Stimulated activated CD4-positive, alpha-beta T cell treated with anti-CD3 and anti-CD28 coated beads, Interleukin-1b, Interleukin-23, amount 100 ng/mL, for 24 hours (primary cell): ENCODE results near the gene TGFB1.

Source experiments
- DNase-seq, 4 experiments: peaks; one replicate each; pipeline ENCODE4 v3.0.0-alpha.2; 2020; ENCODE audit warnings: low read depth in 4 of 4, low spot score in 1 of 4

TGFB1 gene

DNA sequence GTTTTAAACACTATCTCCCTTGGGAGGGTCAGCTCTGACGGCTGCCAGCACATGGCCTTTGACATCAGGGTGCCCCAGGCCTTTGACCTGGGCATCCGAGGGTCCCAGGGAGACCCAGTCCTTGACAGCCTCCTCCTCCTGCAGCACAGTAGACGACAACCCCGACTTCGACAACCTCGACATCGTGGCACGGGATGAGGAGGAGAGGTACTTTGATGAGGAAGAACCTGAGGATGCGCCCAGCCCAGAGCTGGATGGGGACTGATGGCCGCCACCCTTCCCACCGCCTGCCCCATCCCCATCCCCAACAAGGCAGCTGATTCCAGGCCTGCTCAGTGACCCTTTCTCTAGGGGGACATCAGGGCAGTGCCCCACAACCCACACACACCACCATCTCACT, 31.3 kb downstream of the TGFB1 start:
- no peak for DNase-seq

- DNase-seq: no peak
Measured at GRCh38 chr19:41321600-41322270, 32.0 kb downstream of the TGFB1 start.

GRCh38 chr19:41321204-41321599, 32.5 kb downstream of the TGFB1 start:
- DNase-seq: no peak

DNA sequence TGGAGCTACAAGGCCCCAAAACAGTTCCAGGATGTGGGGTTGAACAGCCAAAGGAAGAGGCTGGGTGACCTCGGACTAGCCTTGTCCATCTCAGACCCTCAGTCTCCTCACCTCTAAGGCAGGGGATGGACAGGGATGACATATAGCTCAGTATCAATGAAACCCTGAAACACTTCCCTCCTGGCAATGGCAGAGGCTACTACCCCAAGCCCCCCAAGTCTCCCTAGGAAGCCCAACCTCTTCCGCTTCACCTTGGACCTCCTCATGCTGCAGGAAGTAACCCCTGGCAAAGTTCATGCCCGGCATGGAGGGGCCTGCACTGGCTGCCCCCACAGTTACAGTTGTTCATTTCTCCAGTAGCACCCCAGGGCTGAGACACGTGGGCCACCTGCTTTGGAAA, 33.2 kb downstream of the TGFB1 start:
- no peak for DNase-seq

- DNase-seq: no peak
Measured at GRCh38 chr19:41320185-41320518, 33.6 kb downstream of the TGFB1 start.

DNA sequence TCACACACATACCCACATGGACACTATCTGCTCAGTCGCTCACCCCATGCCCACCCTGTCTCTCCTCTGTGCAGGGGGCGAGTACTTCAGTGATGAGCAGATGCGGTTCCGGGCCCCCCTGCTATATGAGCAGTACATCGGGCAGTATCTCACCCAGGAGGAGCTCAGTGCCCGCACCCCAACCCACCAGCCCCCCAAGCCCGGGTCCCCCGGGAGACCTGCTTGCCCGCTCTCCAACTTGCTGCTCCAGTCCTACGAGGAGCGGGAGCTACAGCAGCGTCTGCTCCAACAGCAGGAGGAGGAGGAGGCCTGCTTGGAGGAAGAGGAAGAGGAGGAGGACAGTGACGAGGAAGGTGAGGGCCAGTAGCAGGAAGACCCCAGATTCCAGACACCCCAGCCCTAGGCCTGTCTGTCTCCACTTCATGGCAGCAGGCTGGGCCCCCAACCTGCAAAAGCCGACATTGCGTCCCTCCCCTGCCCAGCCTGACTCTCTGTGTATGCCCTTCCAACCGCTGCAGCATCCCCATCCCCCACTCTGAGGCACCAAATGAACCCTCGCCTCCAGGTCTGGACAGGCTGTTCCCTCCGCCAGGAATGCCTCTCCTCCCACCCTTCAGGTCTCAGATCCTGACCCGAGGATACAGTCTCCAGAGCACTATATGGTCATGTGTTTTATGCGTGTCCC, 34.1 kb downstream of the TGFB1 start:
- no peak for DNase-seq

DNA sequence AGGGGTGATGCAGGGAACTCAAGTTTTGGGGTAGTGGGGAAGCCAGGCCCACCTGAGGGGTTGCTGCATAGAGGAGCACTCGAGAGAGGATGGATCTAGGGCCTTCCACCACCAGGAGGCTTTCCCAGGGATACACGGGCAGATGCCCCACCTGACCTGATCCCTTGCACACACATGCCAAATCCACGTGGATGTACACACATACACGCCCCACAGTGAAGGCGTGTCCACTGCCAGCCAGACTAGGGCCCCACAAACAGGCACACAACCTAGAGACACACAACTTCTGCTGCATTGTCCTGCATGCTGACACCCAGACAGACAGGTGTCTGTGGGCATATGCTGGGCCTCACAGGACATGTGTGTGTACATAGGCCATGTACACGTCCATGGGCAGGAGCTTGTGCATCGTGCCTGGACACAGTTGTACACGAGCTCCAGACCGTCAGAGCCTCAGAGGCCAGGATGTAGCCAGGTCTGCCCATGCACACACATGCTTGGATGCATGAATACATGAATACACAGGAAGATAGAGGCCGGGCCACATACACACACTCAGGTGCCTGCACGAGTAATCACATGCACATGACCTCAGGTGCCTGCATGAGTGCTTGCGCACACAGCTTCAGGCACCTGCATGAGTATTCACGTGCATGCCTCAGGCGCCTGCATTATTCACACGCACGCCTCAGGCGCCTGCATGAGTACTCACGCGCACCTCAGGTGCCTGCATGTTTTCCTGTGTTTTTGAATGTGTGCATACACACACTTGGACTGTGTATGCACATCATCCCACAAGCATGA, 34.8 kb downstream of the TGFB1 start:
- DNase-seq: no peak

- no peak for DNase-seq
Measured at GRCh38 chr19:41316306-41316920, 37.3 kb downstream of the TGFB1 start.

GRCh38 chr19:41311613-41312012, 42.1 kb downstream of the TGFB1 start:
- DNase-seq: no peak

DNA sequence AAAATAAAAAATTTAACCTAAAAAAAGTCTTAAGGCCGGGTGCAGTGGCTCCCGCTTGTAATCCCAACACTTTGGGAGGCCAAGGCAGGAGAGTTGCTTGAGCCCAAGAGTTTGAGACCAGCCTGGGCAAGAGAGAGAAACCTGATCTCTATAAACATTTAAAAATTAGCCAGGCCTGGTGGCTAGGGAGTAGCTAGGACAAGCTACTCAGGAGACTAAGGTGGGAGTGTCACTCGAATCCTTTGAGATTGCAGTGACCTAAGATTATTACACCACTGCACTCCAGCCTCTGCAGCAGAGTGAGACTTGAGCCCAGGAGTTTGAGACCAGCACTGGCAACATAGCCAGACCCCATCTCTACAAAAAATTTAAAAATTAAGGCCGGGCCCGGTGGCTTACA, 42.6 kb downstream of the TGFB1 start:
- DNase-seq: no peak

GRCh38 chr19:41310033-41310831, 43.5 kb downstream of the TGFB1 start, which contains the start of gene CCDC97:
CCDC97 (plus strand) TSS chr19:41310172; CDS start chr19:41310311, 139 bp downstream.
- DNase-seq: peak; percentile 72 to 85 (median 81)

- no peak for DNase-seq
Measured at GRCh38 chr19:41309180-41310032, 44.3 kb downstream of the TGFB1 start.

DNA sequence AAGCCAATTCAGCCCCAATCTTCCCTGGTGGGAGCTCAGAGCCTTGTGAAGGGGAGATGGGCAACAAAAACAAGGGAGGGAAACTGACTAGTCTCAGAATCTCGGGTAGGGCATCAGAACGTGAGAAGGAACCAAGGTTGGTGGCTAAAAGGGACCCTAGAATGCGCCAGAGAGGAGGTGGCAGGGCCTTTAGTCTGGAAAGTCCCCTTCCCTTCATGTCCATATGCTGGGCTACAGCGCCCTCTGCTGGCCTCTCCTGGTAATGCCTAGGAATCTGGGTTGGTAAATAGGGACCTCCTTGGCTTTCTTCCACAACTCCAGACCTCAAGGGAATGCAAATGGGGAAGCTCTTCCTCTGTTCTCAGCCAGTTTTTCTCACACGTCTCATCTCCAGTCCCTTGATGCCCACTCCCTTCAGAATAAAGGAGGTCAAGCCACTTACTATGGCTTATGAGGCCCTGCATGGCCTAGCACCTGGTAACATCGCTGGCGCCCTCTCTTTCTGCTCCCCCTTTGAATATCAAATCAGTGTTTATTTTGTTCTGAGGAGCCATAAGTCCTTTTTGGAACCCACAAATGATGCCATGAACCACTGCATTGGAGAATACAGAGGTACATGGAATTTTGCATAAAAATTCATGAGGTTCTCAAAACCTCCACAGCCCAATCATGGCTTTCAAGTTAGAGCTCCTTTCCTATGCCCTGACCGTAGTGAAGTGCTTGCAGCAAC, 45.1 kb downstream of the TGFB1 start:
- peak; percentile 89 to 97 (median 92) for DNase-seq

- no peak for DNase-seq
Measured at GRCh38 chr19:41307954-41308449, 45.7 kb downstream of the TGFB1 start.

DNA sequence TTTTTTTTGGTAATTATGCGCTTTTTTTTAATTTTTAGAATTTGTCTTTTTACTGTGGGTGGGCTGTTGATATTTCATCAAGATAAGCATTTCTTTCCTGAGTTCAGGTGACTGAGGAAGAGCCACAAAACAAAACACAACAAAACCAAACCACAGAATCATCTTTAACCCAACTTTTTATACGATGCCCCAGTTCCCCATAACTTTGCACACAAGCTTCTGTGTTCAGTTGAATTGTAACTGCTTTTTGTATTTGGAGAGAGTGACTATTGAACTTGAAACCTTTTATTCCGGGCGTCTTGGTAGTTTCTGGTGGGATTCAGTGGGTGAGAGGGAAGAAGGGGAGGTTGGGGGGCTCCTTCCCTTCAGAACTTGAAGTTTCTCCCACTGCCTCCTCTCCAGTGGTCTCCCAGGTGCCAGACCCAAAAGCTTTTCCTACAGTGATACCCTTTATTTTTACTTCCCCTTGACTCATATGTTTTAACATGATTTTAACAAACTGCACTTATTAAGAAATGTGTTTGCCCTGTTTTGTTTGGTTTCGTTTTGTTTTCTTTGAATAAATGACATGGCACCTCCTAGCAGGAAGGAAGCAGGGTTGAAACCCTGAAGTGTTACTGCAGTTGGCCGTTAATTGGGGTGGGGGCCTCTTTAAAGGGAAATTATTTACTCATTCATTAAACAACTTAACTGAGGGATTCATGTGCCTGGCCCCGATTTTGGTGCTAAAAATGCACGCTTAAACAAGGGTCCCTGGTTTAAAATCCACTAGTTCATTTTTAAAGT, 46.4 kb downstream of the TGFB1 start:
- DNase-seq: no peak

GRCh38 chr19:41305927-41306793, 47.6 kb downstream of the TGFB1 start:
- DNase-seq: no peak
